Naive thymus-derived CD4-positive, alpha-beta T cell (primary cell): ENCODE measurements around the gene DMBX1. TPM values are rescaled to one million over a fixed set of nuclear protein-coding genes. Genes with fewer than 3 reads are reported as not detected.

Experiments
- ATAC-seq: fragments of 150-1000 bp; cut with Tn5 transposase; 2 replicates; pipeline ENCODE4 v1.10.0; 2021; ENCODE audit warnings: mild to moderate bottlenecking, moderate library complexity
- CTCF ChIA-PET: fragments of 350-600 bp; sonication (Branson Sonifier 250); formaldehyde crosslinking; loops from one replicate; lab custom pipeline; 2021; ENCODE audit warnings: antibody characterized with exemption; lab: Charles Lee
- POLR2A ChIA-PET: fragments of 350-600 bp; sonication (Branson Sonifier 250); formaldehyde crosslinking; loops from one replicate; lab custom pipeline; 2021; ENCODE audit warnings: antibody characterized with exemption, inconsistent platforms; lab: Charles Lee
- DNase-seq, 9 donors: peaks; one replicate each; pipeline versions ENCODE4 v3.0.0 to v3.0.0-alpha.2; 2020 to 2022; ENCODE audit warnings: mixed read lengths in 1 of 9
- H3K27ac ChIP-seq: one replicate; pipeline ENCODE4 v1.7.0; 2013; ENCODE audit warnings: mild to moderate bottlenecking, low read depth, low read length, moderate library complexity
- H3K27me3 ChIP-seq, 2 donors: one replicate each; pipeline ENCODE4 v1.7.0; 2013; ENCODE audit warnings: low read length in 2 of 2, mild to moderate bottlenecking in 2 of 2, moderate library complexity in 2 of 2; ENCODE audit not compliant: control insufficient read depth in 2 of 2, insufficient read depth in 2 of 2
- H3K36me3 ChIP-seq, 3 experiments: 1 replicate in 2 of 3; 2 replicates in 1 of 3; pipeline ENCODE4 v1.7.0; 2013; ENCODE audit warnings: low read length in 3 of 3, mild to moderate bottlenecking in 3 of 3, moderate library complexity in 1 of 3; ENCODE audit not compliant: insufficient read depth in 3 of 3, control insufficient read depth in 2 of 3
- H3K4me1 ChIP-seq, 2 donors: one replicate each; pipeline ENCODE4 v1.7.0; 2013; ENCODE audit warnings: low read length in 2 of 2, mild to moderate bottlenecking in 2 of 2, moderate library complexity in 1 of 2; ENCODE audit not compliant: control insufficient read depth in 2 of 2, insufficient read depth in 2 of 2
- H3K4me3 ChIP-seq: 2 replicates; pipeline ENCODE4 v1.7.0; 2013; ENCODE audit warnings: mild to moderate bottlenecking, low read length
- H3K9me3 ChIP-seq, 3 experiments: 1 replicate in 2 of 3; 2 replicates in 1 of 3; pipeline ENCODE4 v1.7.0; 2013; ENCODE audit warnings: low read length in 3 of 3; ENCODE audit not compliant: control insufficient read depth in 2 of 3
- H3K27ac Mint-ChIP-seq, 9 donors: one replicate each; pipeline ENCODE4 v1.8.0; 2020 to 2022; ENCODE audit warnings: mixed read lengths in 9 of 9, mild to moderate bottlenecking in 8 of 9, moderate library complexity in 5 of 9, inconsistent platforms in 2 of 9
- H3K27me3 Mint-ChIP-seq, 5 donors: one replicate each; pipeline ENCODE4 v1.8.0; 2021 to 2022; ENCODE audit warnings: mixed read lengths in 5 of 5, mild to moderate bottlenecking in 1 of 5
- H3K36me3 Mint-ChIP-seq, 5 donors: one replicate each; pipeline ENCODE4 v1.8.0; 2020 to 2022; ENCODE audit warnings: mixed read lengths in 5 of 5, mild to moderate bottlenecking in 3 of 5, inconsistent platforms in 1 of 5
- H3K4me1 Mint-ChIP-seq, 7 donors: one replicate each; pipeline ENCODE4 v1.8.0; 2020 to 2022; ENCODE audit warnings: mixed read lengths in 7 of 7, mild to moderate bottlenecking in 3 of 7, inconsistent platforms in 1 of 7
- H3K4me3 Mint-ChIP-seq, 10 donors: one replicate each; pipeline ENCODE4 v1.8.0; 2020 to 2022; ENCODE audit warnings: mild to moderate bottlenecking in 10 of 10, mixed read lengths in 10 of 10, moderate library complexity in 6 of 10, inconsistent platforms in 2 of 10
- H3K9me3 Mint-ChIP-seq, 11 donors: one replicate each; pipeline ENCODE4 v1.8.0; 2020 to 2022; ENCODE audit warnings: mixed read lengths in 11 of 11, mild to moderate bottlenecking in 4 of 11, inconsistent platforms in 1 of 11, moderate library complexity in 1 of 11
- intact Hi-C, 2 donors: fragments of 100-400 bp; cut with micrococcal nuclease; formaldehyde crosslinking; loops; one replicate each; pipeline ENCODE4 v1.15.1; 2023
- polyA plus RNA-seq, 2 donors: library from polyadenylated mRNA; unstranded; fragments of 300-500 nt; fragmentation: Illumina TruSeq; gene quantifications; one replicate each; pipeline ENCODE4 v1.2.3, GENCODE V29; 2021
- total RNA-seq, 6 experiments: library from RNA in 5 of 6; stranded (reverse) in 5 of 6; gene quantifications; 1 replicate in 5 of 6; 2 replicates in 1 of 6; pipeline ENCODE4 v1.2.3 and lab custom pipeline; 2021 to 2026

DMBX1 gene
- total and polyA plus RNA-seq, 7 experiments from 2014 or later: not detected

DNA sequence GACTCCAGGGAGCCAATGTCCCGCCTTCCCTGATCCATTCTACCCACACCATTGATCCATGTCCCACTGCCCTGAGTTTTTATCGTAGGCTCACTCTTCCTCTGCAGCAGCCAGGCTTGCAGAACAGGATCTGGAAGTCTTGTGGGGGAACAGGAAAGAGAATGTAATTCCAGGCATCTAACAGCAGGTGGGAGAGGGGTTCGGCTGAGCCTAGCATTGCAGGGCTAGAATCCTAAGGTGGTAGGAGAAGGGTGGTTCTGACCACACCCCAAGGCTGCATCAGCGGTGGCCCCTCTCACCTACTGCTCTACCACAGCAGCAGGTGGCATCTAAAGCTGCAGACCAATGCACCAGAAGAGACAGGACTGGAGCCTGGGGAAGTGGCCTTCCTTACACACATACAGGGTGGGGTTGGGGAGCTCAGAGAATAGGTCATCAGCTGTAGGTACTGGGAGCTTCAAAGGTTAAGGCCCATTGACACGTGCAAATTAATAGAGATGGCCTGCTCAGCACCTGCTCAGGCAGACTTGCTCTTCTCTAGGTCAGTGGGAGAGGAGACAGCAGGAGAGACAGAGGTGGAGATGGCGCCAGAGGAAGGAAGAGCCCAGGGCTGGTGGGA, 41.3 kb downstream of the DMBX1 start:
- CTCF ChIA-PET: interaction anchor here (1.8 kb wide), 1 partner anchor 194 kb away, joined by 5 read pairs; no protein-coding TSS in a partner anchor
- POLR2A ChIA-PET: interaction anchor here (0.6 kb wide), 1 partner anchor 192 kb away, joined by 3 read pairs; no protein-coding TSS in a partner anchor
- ATAC-seq (no peak), DNase-seq (no peak)
- Mint-ChIP-seq H3K4me3 (peak overlapping the region in 2 of 10 donors; percentile 36 to 52), H3K27me3 (peaks cover 22 to 35% (median 25%) of the 10 kb centered on the region in 5 donors), H3K27ac (peak overlapping the region in 1 of 9 donors; percentile 79), H3K9me3 (peaks cover 0 to 1% (median 0%) of the 10 kb centered on the region in 11 donors), H3K36me3 (peaks cover 0 to 2% (median 0%) of the 10 kb centered on the region in 5 donors), H3K4me1 (peaks cover 4 to 23% (median 6%) of the 10 kb centered on the region in 7 donors)
- Histone ChIP-seq H3K4me3 (no peak overlapping the region), H3K27ac (no peak overlapping the region), H3K27me3 (no peaks in the 10 kb centered on the region), H3K4me1 (peaks cover 4 to 9% of the 10 kb centered on the region in 2 donors), H3K36me3 (no peaks in the 10 kb centered on the region), H3K9me3 (no peaks in the 10 kb centered on the region)
- intact Hi-C loops: loop anchor here (5.0 kb wide), 2 partner anchors 71 to 136 kb away; partner anchors contain the start of genes ATPAF1 (in 1 of the 2) and MKNK1 (in 1 of the 2)

DNA sequence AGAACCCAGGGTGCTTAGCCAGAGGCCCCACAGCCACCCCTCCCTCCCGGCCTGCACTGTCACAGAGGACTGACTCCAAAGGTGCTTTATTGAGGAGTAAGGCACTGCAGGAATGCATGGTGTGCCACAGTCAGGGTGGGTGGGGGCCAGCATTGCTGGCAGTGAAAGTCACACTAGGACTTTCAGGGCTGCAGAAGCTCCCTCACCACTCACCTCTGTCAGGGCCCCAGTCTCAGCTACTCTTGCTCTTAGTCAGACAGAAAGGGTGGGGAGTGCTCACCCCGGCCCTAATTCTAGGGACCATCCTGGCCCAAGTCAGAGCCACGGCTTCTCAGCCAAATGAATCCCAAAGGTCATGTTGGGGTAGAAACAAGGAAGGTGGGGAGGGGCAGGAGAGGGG, 42.5 kb downstream of the DMBX1 start:
- intact Hi-C loops: loop anchor here (5.0 kb wide), 2 partner anchors 70 to 135 kb away; partner anchors contain the start of genes ATPAF1 (in 1 of the 2) and MKNK1 (in 1 of the 2)
- POLR2A ChIA-PET: no interaction called here
- CTCF ChIA-PET: interaction anchor here (1.8 kb wide), 1 partner anchor 85 kb away, joined by 4 read pairs; no protein-coding TSS in a partner anchor
- peak overlapping the region in 6 of 10 donors; percentile 1 to 62 (median 24) for H3K4me3 Mint-ChIP-seq
- Histone ChIP-seq H3K4me3 (no peak overlapping the region), H3K27ac (no peak overlapping the region), H3K9me3 (no peaks in the 10 kb centered on the region), H3K36me3 (no peaks in the 10 kb centered on the region), H3K4me1 (peaks cover 4 to 9% of the 10 kb centered on the region in 2 donors), H3K27me3 (no peaks in the 10 kb centered on the region)
- H3K27me3 Mint-ChIP-seq: peaks cover 14 to 44% (median 22%) of the 10 kb centered on the region in 5 donors
- H3K4me1 Mint-ChIP-seq: peaks cover 5 to 23% (median 9%) of the 10 kb centered on the region in 7 donors
- peaks cover 0 to 2% (median 0%) of the 10 kb centered on the region in 5 donors for H3K36me3 Mint-ChIP-seq
- no peak overlapping the region for H3K27ac Mint-ChIP-seq
- peaks cover 0 to 6% (median 0%) of the 10 kb centered on the region in 11 donors for H3K9me3 Mint-ChIP-seq
- no peak for ATAC-seq
- no peak for DNase-seq

GRCh38 chr1:46532498-46533178, 43.0 kb downstream of the DMBX1 start:
- intact Hi-C loops: loop anchor here (1.0 to 5.0 kb wide), 4 partner anchors 70 to 193 kb away; partner anchors contain the start of genes MKNK1 (in 2 of the 2) and ATPAF1 (in 1 of the 2)
- Mint-ChIP-seq H3K4me3 (peak overlapping the region; percentile 24 to 76 (median 42)), H3K9me3 (peaks cover 0 to 11% (median 0%) of the 10 kb centered on the region in 11 donors), H3K36me3 (peaks cover 0 to 2% (median 0%) of the 10 kb centered on the region in 5 donors), H3K4me1 (peaks cover 5 to 23% (median 9%) of the 10 kb centered on the region in 7 donors), H3K27ac (peak overlapping the region in 1 of 9 donors; percentile 33), H3K27me3 (peaks cover 11 to 49% (median 20%) of the 10 kb centered on the region in 5 donors)
- Histone ChIP-seq H3K4me3 (no peak overlapping the region), H3K9me3 (no peaks in the 10 kb centered on the region), H3K36me3 (no peaks in the 10 kb centered on the region), H3K4me1 (peaks cover 4 to 9% of the 10 kb centered on the region in 2 donors), H3K27ac (no peak overlapping the region), H3K27me3 (no peaks in the 10 kb centered on the region)
- DNase-seq: peak; percentile 28 to 81 (median 63)
- CTCF ChIA-PET: interaction anchor here (0.7 to 1.8 kb wide), 4 partner anchors 17 to 192 kb away, joined by 3 to 5 read pairs (median 4); no protein-coding TSS in a partner anchor
- POLR2A ChIA-PET: interaction anchor here (0.6 to 1.7 kb wide), 2 partner anchors 71 to 144 kb away, joined by 3 to 10 read pairs; partner anchors contain the start of gene MKNK1
- ATAC-seq: peak; percentile 87

DNA sequence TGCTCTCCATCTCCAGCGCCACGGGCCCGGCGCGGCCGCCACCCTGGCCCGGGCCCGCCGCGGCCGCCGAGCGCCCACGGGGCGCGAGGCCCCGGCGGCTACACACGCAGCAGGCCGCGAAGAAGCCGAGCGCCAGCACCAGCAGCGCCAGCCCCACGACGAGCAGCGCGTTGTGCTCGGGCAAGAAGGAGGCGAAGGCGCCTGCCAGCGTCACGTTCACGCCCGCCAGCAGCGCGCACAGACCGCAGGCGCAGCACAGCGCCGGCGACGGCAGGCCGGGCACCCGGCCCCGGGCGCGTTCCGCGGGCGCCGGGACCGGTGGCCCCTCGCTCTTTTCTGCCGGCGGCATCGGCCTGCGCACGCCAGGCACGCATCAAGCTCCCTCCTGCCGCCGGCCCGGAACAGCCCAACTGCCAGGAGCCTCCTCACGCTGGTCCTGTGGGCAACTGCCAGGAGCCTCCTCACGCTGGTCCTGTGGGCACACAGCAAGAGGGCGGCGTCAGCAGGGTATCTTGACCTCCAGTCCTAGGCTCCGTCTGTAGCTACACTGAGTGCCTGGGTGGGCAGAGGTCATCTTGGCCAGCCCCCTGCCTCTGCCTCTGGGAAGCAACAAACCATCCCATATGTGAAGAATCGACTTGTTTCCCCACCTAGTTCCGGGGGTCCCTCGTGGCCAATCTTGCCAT, 43.7 kb downstream of the DMBX1 start:
- Histone ChIP-seq H3K36me3 (no peaks in the 10 kb centered on the region), H3K27me3 (no peaks in the 10 kb centered on the region), H3K27ac (peak overlapping the region; percentile 43), H3K4me1 (peaks cover 4 to 9% of the 10 kb centered on the region in 2 donors), H3K9me3 (no peaks in the 10 kb centered on the region), H3K4me3 (peak overlapping the region; percentile 54)
- peaks cover 0 to 11% (median 0%) of the 10 kb centered on the region in 11 donors for H3K9me3 Mint-ChIP-seq
- DNase-seq: peak; percentile 22 to 60 (median 54)
- H3K4me1 Mint-ChIP-seq: peaks cover 5 to 16% (median 9%) of the 10 kb centered on the region in 7 donors
- peak overlapping the region; percentile 76 to 92 (median 88) for H3K4me3 Mint-ChIP-seq
- ChIA-PET POLR2A (interaction anchor here (0.6 to 1.7 kb wide), 2 partner anchors 71 to 175 kb away, joined by 4 to 10 read pairs; partner anchors contain the start of gene MKNK1), CTCF (interaction anchor here (0.7 to 1.8 kb wide), 5 partner anchors 16 to 191 kb away, joined by 3 to 5 read pairs (median 3); partner anchors contain the start of gene TEX38)
- intact Hi-C loops: loop anchor here (1.0 to 5.0 kb wide), 4 partner anchors 69 to 192 kb away; partner anchors contain the start of genes MKNK1 (in 2 of the 2) and ATPAF1 (in 1 of the 2)
- peak; percentile 80 for ATAC-seq
- H3K27ac Mint-ChIP-seq: peak overlapping the region in 8 of 9 donors; percentile 61 to 90 (median 76)
- peaks cover 0 to 2% (median 0%) of the 10 kb centered on the region in 5 donors for H3K36me3 Mint-ChIP-seq
- H3K27me3 Mint-ChIP-seq: peaks cover 8 to 52% (median 13%) of the 10 kb centered on the region in 5 donors

DNA sequence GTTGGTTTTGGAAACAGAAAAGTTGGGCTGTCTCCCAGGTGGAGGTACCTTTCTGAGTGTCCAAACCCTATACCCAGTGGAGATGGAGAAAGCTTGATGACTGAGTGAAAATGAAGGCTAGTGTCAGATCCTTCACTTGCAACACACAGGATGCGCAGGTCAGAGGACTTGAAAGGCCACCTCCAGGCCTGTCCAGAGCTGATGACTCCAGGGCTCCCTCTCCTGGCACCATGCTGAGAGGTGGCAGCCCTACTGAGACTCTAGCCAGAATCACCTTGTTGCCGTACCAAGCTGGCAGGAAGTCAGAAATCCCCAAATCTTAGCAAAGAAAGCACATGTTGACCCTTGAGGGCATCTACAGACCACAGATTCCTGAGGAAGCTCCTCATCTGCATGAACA, 45.4 kb downstream of the DMBX1 start:
- Histone ChIP-seq H3K27ac (no peak overlapping the region), H3K36me3 (no peaks in the 10 kb centered on the region), H3K27me3 (no peaks in the 10 kb centered on the region), H3K9me3 (no peaks in the 10 kb centered on the region), H3K4me3 (no peak overlapping the region), H3K4me1 (peaks cover 4 to 9% of the 10 kb centered on the region in 2 donors)
- ATAC-seq: no peak
- H3K27me3 Mint-ChIP-seq: peaks cover 0 to 52% (median 0%) of the 10 kb centered on the region in 5 donors
- DNase-seq: no peak
- ChIA-PET CTCF (no interaction called here), POLR2A (interaction anchor here (0.6 to 0.7 kb wide), 2 partner anchors 102 to 134 kb away, joined by 3 read pairs; no protein-coding TSS in a partner anchor)
- H3K27ac Mint-ChIP-seq: no peak overlapping the region
- H3K4me1 Mint-ChIP-seq: peaks cover 0 to 10% (median 5%) of the 10 kb centered on the region in 7 donors
- intact Hi-C loops: no loop called here
- peaks cover 0 to 11% (median 0%) of the 10 kb centered on the region in 11 donors for H3K9me3 Mint-ChIP-seq
- peak overlapping the region in 2 of 10 donors; percentile 4 to 38 for H3K4me3 Mint-ChIP-seq
- peaks cover 0 to 2% (median 0%) of the 10 kb centered on the region in 5 donors for H3K36me3 Mint-ChIP-seq
